Osteoblast (primary cell): ENCODE data around the gene ATG2B. TPM values are rescaled to one million over a fixed set of nuclear protein-coding genes. Genes with fewer than 3 reads are reported as not detected.

Experiments
- DNase-seq: peaks from one replicate; pipeline ENCODE4 v3.0.0; 2011; ENCODE audit warnings: low spot score, mixed read lengths; ENCODE audit not compliant: insufficient read length; ENCODE audit errors: missing footprints
- H2AFZ ChIP-seq: 2 replicates; pipeline ENCODE4 v1.6.0; 2011; ENCODE audit warnings: mild to moderate bottlenecking, low read length
- H3K27ac ChIP-seq: 2 replicates; pipeline ENCODE4 v1.5.1; 2011; ENCODE audit warnings: mild to moderate bottlenecking, low read depth, low read length, moderate library complexity
- H3K27me3 ChIP-seq: 2 replicates; pipeline ENCODE4 v1.6.0; 2012; ENCODE audit warnings: mild to moderate bottlenecking, control low read depth, inconsistent platforms, low read length, moderate library complexity; ENCODE audit not compliant: insufficient read depth
- H3K36me3 ChIP-seq: 2 replicates; pipeline ENCODE4 v1.5.1; 2011; ENCODE audit warnings: mild to moderate bottlenecking, low read length, control low read depth, moderate library complexity; ENCODE audit not compliant: insufficient read depth
- H3K4me1 ChIP-seq: 2 replicates; pipeline ENCODE4 v1.5.1; 2011; ENCODE audit warnings: mild to moderate bottlenecking, low read length, control low read depth, moderate library complexity; ENCODE audit not compliant: insufficient read depth
- H3K4me2 ChIP-seq: 2 replicates; pipeline ENCODE4 v1.6.0; 2011; ENCODE audit warnings: mild to moderate bottlenecking, low read length; ENCODE audit not compliant: insufficient read depth
- H3K4me3 ChIP-seq: fragments of 200-600 bp; sonication (generic); 3 replicates; pipeline ENCODE4 v1.5.1; 2012; ENCODE audit warnings: mild to moderate bottlenecking, low read length, inconsistent platforms; ENCODE audit not compliant: insufficient read depth
- H3K79me2 ChIP-seq: 2 replicates; pipeline ENCODE4 v1.6.0; 2012; ENCODE audit warnings: mild to moderate bottlenecking, low read length, control low read depth, inconsistent platforms; ENCODE audit not compliant: insufficient read depth
- H3K9me3 ChIP-seq: 2 replicates; pipeline ENCODE4 v1.5.1; 2011; ENCODE audit warnings: low read depth, low read length, control low read depth
- H4K20me1 ChIP-seq: 2 replicates; pipeline ENCODE4 v1.6.0; 2012; ENCODE audit warnings: mild to moderate bottlenecking, low read length, control low read depth; ENCODE audit not compliant: insufficient read depth
- total RNA-seq: library from RNA; depleted of rRNA; stranded (reverse); fragments of >200 nt; gene quantifications from 2 replicates; pipeline ENCODE4 v1.2.3, GENCODE V29; 2012
- TF ChIP-seq, protein P1 (sequence below): IDR thresholded peaks from 2 replicates; pipeline ENCODE4 v1.5.1; 2011; ENCODE audit warnings: mild to moderate bottlenecking, low read depth, low read length, moderate library complexity; ENCODE audit errors: extremely low read depth

Gene ATG2B
- total RNA-seq, 1 donor: 35.1 TPM

DNA sequence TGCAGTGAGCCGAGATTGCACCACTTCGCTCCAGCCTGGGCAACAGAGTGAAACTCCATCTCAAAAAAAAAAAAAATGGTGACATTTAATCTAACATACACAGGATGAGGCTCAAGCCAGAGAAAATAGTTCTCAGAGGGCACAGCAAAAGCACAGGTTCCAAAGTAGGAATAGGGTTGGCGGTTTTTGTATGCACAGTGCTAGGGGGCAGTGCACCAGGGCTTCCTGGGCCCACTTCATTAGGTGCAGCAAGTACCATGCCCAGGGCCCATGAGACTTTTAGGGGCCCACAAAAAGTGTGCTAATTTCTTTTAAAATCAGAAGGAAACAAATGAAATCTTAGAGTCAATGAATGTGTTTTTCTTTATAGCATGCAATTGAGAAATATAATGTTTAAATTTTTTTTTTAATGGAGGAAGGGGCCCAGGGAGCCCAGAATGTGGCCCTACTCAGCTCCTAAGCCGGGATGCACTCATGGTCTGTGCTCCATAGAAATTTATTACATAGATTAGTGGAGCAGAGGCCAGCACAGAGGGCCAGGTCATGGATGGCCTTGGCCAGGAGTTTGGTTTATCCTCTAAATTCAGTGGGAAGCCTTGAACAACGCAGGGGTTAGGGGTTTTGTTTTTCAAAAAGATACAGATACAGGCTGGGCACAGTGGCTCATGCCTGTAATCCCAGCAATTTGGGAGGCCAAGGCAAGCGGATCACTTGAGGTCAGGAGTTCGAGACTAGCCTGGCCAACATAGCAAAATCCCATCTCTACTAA lies 31.1 kb upstream of the ATG2B start:
- Histone ChIP-seq H3K79me2 (no peaks in the 10 kb centered on the region), H3K36me3 (no peaks in the 10 kb centered on the region)

DNA sequence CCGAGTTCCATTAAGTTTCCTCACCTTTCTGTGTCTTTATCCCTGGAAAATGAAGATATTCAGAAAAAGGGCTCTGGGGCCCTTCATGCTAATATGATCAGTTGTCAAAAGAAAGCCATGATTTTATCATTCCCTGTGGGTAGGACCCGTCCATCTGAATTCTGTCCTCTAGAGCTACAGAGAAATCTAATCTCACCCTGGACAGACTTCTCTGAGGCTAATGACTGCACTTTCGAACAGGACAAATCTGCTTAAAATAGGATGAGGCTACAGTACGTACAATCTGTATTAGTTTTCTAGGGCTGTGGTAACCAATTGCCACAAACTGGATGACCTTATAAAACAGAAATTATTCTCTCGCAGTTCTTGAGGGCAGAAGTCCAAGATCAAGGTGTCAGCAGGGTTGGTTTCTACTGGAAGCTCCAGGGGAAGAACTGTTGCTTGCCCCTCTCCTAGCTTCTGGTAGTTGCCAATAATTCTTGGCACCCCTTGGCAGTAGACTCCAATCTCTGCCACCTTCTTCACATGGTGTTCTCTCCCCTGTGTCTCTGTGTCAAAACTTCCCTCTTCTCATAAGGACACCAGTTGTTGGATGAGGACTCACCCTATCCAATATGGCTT lies 30.0 kb upstream of the ATG2B start:
- DNase-seq: no peak
- TF ChIP-seq, protein P1, sequence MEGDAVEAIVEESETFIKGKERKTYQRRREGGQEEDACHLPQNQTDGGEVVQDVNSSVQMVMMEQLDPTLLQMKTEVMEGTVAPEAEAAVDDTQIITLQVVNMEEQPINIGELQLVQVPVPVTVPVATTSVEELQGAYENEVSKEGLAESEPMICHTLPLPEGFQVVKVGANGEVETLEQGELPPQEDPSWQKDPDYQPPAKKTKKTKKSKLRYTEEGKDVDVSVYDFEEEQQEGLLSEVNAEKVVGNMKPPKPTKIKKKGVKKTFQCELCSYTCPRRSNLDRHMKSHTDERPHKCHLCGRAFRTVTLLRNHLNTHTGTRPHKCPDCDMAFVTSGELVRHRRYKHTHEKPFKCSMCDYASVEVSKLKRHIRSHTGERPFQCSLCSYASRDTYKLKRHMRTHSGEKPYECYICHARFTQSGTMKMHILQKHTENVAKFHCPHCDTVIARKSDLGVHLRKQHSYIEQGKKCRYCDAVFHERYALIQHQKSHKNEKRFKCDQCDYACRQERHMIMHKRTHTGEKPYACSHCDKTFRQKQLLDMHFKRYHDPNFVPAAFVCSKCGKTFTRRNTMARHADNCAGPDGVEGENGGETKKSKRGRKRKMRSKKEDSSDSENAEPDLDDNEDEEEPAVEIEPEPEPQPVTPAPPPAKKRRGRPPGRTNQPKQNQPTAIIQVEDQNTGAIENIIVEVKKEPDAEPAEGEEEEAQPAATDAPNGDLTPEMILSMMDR: no peak
- Histone ChIP-seq H4K20me1 (no peaks in the 10 kb centered on the region), H3K4me3 (no peak overlapping the region), H3K9me3 (no peaks in the 10 kb centered on the region), H2AFZ (no peak overlapping the region), H3K36me3 (no peaks in the 10 kb centered on the region), H3K27me3 (peaks cover 4% of the 10 kb centered on the region), H3K4me1 (peaks cover 11% of the 10 kb centered on the region), H3K27ac (no peak overlapping the region), H3K79me2 (no peaks in the 10 kb centered on the region), H3K4me2 (peak overlapping the region; percentile 97)

More for the DNA sequence above, 31.1 kb upstream of the ATG2B start:
- Histone ChIP-seq H3K27me3 (peaks cover 13% of the 10 kb centered on the region), H3K4me1 (peaks cover 11% of the 10 kb centered on the region), H3K27ac (no peak overlapping the region), H2AFZ (no peak overlapping the region), H4K20me1 (no peaks in the 10 kb centered on the region), H3K4me3 (no peak overlapping the region), H3K4me2 (no peak overlapping the region), H3K9me3 (no peaks in the 10 kb centered on the region)
- DNase-seq: peak; percentile 55
- TF ChIP-seq, protein P1: no peak

DNA sequence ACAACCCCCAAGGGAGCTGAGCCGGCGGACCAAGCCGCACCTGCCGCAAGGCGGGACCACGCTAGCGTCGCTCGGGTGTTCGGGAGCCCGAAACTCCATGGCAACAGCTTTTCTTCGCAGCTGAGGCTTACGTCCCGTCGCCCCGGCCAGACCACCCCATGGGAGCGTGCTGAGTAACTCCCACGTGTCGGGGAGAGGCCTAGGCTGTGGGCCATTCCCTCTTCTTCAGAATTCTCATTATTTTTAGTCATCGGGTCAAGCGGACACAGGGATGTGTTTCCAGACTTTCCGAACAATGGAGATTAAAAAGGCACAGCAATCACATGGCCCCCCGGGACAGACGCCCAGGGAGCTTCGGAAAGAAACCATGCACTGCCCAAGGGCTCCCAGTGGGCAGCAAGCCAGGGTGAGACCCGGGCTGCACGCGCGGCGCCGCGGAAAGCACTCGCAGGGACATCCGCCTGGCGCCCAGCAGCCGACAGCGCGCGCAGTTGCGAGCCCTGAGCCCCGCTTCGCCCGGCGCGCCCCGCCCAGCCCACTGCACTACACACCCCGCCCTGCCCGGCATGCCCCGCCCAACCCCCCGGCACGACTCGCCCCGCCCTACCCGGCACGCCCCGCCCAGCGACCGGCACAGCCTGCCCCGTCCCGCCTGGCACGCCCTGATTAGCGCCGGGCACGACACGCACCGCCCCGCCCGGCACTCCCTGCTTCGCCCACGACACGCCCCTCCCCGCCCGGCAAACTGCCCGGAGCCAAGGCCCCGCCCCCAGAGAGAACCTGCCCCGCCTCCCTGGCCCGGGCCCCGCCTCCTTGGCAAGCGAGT lies 28.4 kb upstream of the ATG2B start:
- peak overlapping the region; percentile 97 for H3K4me2 ChIP-seq
- peaks cover 2% of the 10 kb centered on the region for H3K27me3 ChIP-seq
- TF ChIP-seq, protein P1: no peak

DNA sequence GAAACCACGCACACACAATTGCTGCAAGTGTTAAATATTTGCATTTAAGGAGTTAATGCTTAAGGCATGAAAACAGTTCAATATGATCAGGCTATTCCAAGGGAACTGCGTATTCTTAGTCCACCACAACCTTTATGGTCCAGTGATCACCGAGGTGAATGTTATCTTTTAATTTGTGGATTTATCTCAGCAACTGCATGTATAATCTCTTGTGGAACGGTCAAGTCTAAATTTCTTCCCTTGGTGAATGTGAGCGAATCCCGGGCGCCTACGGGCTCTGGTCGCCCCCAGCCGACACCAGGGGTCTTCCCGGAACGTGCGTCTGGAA lies 27.8 kb upstream of the ATG2B start:
- Histone ChIP-seq H3K4me2 (peak overlapping the region; percentile 97), H3K79me2 (no peaks in the 10 kb centered on the region), H3K27ac (no peak overlapping the region), H2AFZ (peak overlapping the region; percentile 94), H4K20me1 (no peaks in the 10 kb centered on the region), H3K4me1 (peaks cover 11% of the 10 kb centered on the region), H3K4me3 (peak overlapping the region; percentile 93), H3K9me3 (no peaks in the 10 kb centered on the region), H3K27me3 (peaks cover 2% of the 10 kb centered on the region), H3K36me3 (no peaks in the 10 kb centered on the region)
- TF ChIP-seq, protein P1: no peak
- DNase-seq: no peak

More for the DNA sequence above, 28.4 kb upstream of the ATG2B start:
- no peaks in the 10 kb centered on the region for H4K20me1 ChIP-seq
- DNase-seq: peak; percentile 99
- peak overlapping the region; percentile 93 for H3K4me3 ChIP-seq
- peaks cover 11% of the 10 kb centered on the region for H3K4me1 ChIP-seq
- no peaks in the 10 kb centered on the region for H3K79me2 ChIP-seq
- peak overlapping the region; percentile 58 for H3K27ac ChIP-seq
- H3K9me3 ChIP-seq: no peaks in the 10 kb centered on the region
- peak overlapping the region; percentile 94 for H2AFZ ChIP-seq
- no peaks in the 10 kb centered on the region for H3K36me3 ChIP-seq
